Stimulated activated CD4-positive, alpha-beta T cell treated with anti-CD3 and anti-CD28 coated beads, Interleukin-1b, Interleukin-23, amount 100 ng/mL, for 1 hour (primary cell): Measurements from ENCODE around the gene STK32A.
"Not testable (repeated sequence)": the region's sequence is repeated elsewhere in the genome, so short reads cannot be mapped to it uniquely, and the experiment has no call there.

Experiments
- DNase-seq, 2 donors: peaks; one replicate each; pipeline ENCODE4 v3.0.0-alpha.2; 2020; ENCODE audit warnings: low read depth in 2 of 2

The STK32A gene

DNA sequence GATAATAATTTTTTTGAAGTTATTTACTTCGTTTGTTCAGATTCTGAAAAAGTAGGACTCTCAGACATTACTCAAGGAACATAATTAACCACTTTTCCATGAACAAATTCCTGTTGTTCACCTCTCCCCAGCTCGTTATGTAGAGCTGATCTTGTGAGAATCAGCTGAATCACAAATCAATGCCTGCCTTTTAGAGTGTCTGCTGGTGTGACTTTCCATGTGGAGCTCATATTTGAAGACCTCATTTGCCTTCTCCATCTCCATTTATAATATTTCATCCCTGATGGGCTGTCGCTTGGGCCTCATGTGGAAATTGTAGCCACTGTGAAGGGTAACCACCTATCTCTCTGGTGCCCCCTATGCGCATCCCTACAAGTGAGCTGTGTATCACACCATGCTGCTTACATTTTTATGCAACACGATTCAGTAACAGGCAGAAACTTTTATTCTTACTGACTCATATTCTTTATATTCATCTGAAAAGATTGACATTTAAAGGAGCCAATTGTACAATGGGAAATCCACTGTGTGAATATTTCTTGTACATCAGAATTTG is 111.3 kb downstream of the STK32A start:
- DNase-seq: no peak

DNA sequence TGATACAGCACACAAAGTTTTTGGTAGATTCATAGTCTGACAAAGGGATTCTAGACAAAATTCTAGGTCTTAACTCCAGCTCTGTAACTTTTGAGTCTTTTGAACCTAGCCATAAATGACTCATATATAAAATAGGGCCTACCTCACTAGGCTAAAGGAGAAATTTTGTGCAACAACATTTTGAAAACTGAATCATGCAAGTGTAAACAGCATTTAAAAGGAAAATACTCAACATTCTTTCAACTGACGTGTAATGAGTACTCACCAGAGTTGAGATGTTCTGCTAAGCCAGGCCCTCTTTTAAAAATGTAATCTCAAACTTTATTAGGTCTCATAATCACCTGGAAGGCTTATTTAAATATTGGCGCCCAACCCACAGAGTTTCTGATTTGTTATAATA is 113.2 kb downstream of the STK32A start:
- DNase-seq: no peak

DNA sequence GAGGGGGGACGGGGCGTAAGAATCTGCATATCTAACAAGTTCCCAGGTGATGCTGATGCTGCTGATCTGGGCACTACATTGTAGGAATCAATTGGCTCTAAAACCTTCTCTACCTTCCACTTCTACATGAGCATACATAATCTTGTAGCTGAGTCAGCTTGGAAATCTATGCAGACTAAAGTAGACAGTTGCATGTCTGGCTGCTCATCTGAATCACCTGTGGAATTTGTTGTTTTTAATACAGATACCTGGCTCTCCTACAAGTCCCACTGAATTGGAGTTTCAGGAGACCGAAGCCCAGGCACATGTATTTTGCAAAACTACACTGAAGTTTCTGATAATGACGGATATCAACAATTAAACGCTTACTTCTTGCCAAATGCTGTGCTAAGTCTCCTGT is 113.6 kb downstream of the STK32A start:
- no peak for DNase-seq

DNA sequence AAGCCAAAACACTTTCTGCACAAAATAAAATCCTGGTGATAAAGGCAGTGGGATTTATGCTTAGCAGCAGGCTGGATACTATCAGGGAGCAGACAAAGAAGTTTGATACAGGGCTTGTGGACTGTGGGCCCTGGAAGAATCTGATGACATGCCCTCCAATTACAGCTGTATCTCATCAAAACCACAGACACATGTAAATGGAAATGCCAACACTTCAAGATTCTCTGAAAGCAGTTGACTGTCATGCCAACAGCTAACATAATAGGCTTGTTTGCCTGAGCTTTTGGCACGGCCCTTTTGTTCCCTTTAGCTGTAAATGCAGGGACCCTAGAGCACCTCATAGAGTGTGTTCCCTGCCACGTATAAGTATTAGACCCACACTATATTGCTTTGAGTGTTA is 114.4 kb downstream of the STK32A start:
- DNase-seq: no peak

DNA sequence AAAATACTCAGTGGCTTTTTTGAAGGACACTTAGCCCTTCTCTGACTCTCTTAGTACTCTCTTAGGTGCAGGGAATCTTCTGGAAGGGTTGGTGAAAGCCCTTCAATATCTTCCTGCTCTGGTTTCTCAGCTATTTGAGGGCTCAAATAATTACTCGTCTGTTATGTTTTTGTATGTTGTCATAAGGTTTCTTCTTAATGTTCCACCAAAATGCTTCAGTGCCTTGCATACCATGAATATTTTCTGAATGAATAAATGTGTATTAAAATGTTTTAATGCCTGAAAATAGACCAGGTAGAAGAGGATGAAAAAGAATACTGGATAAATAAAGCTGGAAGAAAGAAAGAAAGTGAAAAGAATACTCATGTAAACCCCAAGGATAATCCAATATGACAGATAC is 124.3 kb downstream of the STK32A start:
- DNase-seq: no peak

DNA sequence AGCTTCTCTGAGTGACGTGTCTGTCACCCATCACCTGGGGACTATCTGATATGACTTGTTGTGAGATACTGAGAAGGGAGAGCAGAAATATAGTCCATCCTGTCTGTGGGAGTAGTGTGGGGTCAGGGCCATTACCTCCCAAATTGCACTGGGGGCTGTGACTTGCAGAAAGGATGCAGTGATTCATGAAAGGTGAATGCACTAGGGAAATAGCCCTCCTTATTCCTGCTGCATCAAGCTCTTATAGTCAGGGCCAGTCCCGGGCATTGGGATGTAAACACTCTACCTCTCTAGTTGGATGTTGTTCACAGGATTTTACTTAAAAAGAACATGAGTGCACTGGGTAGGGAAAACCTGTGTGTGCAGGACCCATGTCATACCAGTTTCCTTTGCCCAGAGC is 124.8 kb downstream of the STK32A start:
- no peak for DNase-seq

DNA sequence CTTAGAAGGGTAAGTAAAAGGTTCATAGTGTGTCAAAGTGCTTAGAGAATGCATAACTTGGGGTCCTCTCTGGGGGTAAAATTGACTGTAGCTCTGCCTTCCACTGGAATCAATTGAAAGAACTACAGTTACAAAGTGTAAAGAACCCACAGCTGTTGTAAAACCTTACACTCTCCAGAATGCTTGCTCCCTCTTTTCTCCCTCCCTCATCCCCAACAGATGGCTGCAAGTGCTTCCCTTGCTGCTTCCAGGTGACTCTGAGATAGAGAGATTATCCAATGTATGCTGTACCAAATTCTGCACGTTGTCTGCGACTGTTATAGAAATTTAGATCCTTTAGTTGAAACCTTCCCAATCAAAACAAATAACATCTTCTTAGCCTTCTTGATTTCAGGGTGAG is 126.0 kb downstream of the STK32A start:
- no peak for DNase-seq

DNA sequence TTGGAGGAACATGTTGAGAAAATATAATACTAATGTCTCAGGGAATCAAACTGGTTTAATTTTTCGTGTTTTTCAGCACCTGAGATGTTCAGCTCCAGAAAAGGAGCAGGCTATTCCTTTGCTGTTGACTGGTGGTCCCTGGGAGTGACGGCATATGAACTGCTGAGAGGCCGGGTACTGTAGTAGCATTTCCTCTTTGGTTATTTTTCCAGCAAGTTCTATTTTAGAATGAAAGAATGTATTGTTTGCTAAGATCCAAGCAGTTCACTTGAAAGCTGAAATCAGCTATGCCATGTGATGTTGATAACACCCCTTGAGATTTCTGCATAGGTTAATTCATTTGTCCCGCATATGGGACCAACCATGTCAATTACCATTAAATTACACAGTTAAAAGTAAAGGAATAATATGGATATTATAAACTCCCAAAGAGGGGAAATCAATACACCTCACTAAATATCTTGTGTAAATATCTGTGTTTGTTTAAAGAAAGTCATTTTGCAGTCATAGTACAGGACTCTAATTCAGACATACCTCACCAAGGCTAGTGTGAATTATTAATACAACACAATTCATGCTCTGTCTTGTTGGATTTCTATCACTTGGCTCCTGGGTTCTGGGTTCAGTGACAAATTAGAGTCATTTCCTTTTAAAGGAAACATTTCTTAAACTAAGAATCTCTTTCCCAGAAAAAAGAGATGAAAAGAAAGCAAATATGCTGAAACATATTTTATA is 126.8 kb downstream of the STK32A start:
- DNase-seq: no peak

DNA sequence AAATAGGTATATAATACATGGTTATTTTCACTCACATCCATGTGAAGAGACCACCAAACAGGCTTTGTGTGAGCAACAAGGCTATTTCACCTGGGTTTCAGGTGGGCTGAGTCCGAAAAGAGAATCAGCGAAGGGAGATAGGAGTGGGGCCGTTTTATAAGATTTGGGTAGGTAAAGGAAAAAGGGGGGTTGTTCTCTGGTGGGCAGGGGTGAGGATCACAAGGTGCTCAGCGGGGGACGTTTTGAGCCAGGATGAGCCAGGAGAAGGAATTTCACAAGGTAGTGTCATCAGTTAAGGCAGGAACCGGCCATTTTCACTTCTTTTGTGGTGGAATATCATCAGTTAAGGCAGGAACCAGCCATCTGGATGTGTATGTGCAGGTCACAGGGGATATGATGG is 132.6 kb downstream of the STK32A start:
- not testable (repeated sequence) for DNase-seq

DNA sequence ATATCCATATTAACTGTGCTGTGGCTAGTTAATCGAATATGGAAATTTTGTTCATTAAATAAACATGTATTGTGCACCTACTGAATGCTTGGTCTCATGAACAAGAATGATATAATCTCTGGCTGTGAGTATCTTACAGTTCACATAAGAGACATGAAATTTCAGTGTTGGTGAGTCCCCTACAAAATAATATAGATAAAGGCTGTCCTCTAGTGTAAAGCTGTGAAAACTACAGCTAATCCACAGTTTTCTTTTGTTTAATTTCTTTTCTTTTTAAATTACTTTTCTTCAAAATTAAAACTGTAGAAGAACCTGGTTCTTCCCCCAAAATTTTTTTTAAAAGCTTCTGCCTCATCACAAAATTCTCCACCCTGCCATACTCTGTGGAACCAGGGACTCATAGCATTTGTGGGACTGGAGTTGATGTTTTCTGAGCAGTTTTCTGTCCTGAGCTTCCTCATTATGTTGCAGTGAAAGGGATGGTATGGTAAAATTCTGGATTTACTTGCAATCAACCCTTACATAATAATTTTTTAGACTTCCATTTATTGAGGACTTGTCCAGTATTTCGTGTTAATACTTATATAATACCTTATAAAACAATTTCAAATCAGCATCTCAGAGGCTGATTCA is 135.0 kb downstream of the STK32A start:
- DNase-seq: no peak

DNA sequence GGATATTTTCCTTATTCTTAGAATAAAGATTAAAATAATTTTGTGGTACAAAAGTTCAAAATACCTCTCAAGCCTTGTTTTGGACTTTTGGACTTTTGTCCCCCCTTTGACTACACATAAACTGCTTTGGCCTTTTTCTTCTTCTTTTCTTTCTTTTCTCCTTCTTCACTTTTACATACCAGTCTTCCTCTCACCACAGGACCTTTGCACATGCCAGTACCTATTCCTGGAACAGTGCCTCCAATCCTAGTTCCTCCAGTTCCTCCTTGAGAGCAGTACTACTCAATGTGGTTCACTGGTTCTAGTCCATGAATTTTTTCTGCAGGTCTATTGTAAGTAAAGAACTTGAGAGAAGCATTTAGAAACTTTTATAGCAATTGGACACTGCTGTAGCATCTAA is 136.5 kb downstream of the STK32A start:
- no peak for DNase-seq

DNA sequence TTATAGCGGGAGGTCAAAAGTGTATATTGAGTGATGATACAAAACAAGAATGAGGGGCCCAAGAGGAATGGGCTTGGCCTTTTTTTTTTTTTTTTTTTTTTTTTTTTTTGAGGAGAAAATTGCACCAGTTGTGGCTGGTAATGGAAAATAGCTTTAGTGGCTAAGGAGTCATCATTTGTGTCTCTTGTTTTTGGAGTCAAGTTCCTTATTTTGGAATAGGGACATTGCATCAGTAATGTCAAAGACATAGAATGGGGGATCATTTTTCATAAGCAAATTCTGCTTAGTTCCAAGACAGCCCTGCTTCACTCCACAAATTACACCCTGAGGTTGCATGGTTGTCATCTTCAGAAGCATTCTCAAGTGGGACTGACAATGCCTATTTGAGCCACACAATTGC is 137.4 kb downstream of the STK32A start:
- no peak for DNase-seq

DNA sequence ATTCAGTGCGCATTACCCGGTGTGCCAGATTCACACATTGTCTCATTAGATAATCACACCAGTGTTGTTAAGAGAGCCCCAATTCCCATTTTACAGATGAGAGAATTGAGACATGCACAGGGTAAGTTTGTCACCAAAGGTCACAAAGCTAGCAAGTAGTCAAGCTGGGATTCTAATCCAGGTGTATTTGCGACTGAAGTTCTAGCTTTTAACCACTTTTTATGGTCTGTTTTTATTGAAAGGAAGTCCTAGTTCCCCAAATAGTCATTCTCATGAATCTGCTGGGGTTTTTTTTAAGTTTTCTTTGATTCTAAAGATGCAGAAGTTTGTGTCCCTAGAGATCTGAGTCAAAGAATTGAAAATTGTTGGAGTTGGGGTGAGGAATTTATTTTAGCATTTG is 138.5 kb downstream of the STK32A start:
- no peak for DNase-seq

DNA sequence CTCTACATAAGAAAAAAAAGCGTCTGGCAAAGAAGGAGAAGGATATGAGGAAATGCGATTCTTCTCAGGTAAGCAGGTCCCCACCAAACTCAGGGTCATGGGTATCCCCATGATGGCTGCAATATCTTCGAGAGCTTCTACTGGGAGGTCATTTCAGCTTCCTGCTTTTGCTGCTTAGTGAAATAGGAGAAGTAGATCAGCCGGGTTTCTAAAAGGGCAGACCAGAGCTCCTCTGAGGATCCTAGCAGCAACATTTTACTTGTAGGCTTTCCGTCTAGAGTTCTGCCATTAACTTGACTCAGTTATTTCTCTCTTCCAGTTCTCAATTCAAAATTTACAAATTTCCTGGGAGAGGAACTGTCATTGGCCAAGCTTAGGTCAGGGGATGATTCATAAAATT is 140.3 kb downstream of the STK32A start:
- no peak for DNase-seq

DNA sequence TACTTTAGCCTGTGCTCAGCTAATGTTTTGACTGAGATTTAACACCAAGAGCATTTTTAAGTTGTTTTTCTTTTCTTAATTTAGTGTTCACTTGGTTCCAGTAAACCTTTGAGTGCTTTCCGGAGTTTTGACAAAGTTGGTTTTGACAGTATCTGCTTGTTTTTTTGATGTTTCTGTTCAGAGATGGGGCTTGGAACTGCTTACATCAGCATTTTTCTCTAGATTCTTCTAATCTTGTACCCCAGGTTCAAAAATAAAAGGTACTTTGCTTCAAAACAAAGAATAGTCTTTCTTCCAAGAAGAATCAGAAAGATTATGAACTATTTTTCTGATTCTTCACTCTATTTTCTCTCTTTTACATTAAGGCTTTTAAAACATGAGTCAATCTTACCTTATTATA is 142.9 kb downstream of the STK32A start:
- DNase-seq: no peak

DNA sequence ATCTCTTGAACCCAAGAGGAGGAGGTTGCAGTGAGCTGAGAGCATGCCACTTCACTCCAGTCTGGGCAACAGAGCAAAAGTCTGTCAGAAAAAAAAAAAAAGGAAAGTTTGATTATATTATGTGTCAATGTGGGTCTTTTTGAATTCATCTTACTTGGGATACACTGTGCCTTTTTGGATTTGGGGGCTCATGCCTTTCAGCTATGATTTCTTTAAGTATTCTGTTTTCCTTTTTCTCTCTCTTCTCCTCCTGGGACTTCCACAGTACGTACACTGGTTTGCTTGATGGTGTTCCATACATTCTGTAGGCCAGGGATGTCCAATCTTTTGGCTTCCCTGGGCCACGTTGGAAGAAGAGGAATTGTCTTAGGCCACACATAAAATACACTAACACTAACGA is 146.7 kb downstream of the STK32A start:
- DNase-seq: no peak

DNA sequence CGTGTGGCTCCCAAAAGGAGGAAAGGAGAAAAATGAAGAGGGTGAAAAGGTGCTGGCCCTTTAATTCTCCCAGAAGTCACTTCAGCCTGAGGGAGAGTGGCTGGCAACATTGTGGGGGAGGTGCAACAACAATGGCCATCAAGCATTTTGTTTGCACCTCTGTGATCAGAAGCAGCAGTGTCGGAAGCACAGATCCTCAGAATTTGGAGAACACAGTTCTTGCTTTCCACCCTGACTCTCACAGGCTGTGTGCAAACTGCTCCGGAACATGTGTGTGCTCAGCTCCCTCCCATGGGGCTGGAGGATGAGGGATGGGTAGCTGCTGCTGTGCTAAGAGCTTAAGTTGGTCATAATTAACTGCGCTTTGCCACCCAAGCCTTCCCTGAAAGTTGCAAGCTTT is 147.9 kb downstream of the STK32A start:
- DNase-seq: no peak

DNA sequence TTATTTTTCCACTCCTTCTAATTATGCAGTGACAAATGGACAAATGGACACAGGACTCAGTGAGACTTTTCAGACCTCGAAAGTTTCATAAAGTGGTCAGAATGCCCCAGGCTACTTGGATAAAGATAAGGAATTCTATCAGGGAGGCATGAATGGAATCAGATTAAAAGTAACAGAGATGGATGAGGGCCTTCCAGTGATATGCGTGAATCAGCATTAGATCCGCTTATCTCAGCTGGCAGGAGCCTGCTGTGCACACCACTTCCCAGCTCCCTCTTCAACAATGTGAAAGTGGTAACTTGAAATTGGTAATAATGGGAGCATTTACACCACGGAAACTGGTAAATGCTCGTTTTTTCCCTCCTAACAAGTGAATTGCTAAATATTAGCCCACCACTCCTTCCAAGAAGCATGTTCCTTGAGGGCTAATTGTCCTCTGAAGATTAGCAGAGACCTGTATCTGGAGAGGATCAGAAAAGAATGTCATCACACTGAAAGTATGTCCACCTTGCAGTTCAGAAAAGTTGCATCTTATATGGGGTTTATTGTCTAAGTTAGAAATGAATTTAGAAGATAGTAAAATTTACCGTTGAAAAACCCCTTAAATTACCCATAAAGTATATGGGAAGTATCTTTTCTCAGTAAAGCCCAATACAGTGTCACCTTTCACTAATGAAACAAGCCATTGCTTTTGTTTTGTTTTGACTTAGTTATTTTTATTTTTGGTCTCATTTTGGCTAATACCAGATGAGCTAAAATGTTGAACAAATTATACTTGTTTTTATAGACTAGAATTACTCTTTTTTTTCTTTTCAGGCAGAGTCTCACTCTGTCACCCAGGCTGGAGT is 149.7 kb downstream of the STK32A start:
- DNase-seq: no peak

DNA sequence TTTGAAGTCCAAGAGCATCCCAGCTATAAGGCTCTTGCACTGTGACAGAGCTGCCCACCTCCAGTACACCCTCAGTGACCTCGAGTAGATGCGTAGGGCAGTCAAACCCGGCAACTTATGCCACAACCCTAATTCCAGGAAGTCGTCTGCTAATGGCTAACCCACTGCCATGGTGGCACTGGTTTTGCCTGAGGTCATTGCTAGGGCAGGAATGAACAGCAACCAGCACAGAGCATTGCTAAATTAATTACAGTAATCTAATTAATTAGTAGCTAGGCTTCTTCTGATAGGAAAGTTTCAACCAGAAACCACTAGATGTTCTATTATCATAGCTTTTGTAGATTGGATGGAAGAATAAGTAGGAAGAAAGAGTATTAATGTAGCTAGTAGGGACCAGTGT is 152.3 kb downstream of the STK32A start:
- no peak for DNase-seq

DNA sequence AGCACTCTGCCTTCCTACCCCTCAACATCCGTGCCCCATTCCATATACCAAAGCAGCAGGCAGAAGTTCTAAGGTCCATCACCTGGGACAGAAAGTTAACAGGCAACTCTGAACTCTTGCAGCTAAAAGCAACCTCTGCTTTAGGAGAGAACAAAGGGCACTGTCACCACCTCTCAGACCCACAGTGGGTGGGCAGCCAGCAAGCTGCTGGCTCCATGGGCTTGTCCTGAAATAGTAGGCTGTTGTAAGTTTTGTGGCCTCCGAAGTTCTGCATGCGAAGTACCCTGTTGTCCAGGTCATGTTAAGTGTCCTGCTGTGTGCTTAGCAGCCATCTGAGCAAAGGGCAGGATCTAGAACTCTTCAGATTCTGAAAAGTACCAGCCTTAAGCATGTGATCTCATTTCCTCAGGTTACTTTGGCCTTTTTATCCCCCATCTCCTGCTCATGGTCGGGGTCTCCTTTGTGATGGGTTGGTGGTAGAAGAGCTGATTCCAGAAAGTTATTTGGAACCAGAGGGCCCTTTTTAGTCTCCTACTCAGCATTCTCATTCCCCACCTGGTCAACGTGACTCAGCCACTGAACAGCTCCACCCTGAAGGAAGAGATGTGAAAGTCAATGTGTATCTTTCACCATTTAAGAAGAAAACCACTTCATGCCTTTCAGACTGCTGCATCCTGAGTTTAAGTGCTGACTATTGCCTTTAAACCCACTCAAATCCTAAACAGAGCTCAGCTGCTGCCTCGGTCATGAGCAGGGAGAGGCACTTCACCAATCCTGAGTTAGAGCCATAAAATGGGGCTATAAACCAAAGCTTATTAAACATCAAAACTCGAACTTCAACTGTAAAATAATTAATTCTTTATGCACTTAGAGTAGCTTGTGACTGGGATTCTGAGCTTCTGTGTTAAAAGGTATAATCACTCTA is 153.6 kb downstream of the STK32A start:
- DNase-seq: no peak

DNA sequence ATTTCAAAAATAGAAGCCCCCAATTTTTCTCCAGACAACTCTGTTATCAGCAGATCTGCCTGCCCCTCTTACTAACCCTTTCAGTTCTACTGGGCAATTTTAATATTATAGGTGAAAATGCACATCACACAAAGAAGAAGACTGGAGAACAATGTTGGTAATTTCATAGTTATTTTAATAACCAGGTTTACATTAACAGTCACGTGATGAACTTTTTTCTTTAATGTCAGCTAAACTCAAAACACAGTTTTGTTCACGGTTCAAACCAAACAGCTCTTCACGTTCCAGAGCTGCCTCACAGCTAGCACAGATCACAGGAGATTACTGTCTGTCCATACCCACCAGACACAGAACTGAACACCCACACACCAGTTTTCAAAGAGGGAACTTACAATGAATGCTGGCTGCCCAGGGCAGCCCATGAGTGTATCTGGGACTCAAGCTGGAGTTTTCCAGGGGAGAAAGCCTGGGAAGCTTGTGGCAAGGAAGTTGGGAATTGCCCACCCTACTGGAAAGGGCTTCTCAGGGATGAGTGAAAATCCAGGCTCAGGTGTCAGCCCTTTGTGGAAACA is 155.9 kb downstream of the STK32A start:
- no peak for DNase-seq
